HL-60 (cell line): ENCODE measurements around the gene SHROOM1.

Experiments used
- DNase-seq, 2 experiments: peaks; one replicate each; pipeline ENCODE4 v3.0.0-alpha.2; 2010 to 2020; ENCODE audit warnings: low read depth in 1 of 2, low spot score in 1 of 2
- H3K27ac ChIP-seq: fragments of 250-450 bp; sonication (Bioruptor Pico); replicated peaks from 2 replicates; pipeline ENCODE4 v1.5.1; 2020; ENCODE audit warnings: mild to moderate bottlenecking, moderate library complexity
- H3K27me3 ChIP-seq: fragments of 250-450 bp; sonication (Bioruptor Pico); 2 replicates; pipeline ENCODE4 v1.5.1; 2021; ENCODE audit warnings: mild to moderate bottlenecking, moderate library complexity; ENCODE audit not compliant: insufficient read depth, poor library complexity, severe bottlenecking
- H3K4me3 ChIP-seq: replicated peaks from 2 replicates; pipeline ENCODE4 v1.5.1; 2011; ENCODE audit warnings: mild to moderate bottlenecking, control low read depth, low read length; ENCODE audit not compliant: insufficient read depth
- GABPA ChIP-seq: IDR thresholded peaks from 2 replicates; pipeline ENCODE4 v1.6.1; 2012; ENCODE audit warnings: low read depth
- POLR2AphosphoS5 ChIP-seq: IDR thresholded peaks from 2 replicates; pipeline ENCODE4 v1.6.1; 2012; ENCODE audit warnings: low read depth
- SPI1 ChIP-seq: IDR thresholded peaks from 2 replicates; pipeline ENCODE4 v1.6.1; 2012; ENCODE audit warnings: low read depth, mild to moderate bottlenecking, borderline replicate concordance
- TF ChIP-seq, protein P1 (sequence below): IDR thresholded peaks from 2 replicates; pipeline ENCODE4 v1.6.1; 2012; ENCODE audit warnings: low read depth; ENCODE audit not compliant: insufficient replicate concordance
- TF ChIP-seq, protein P2 (sequence below): IDR thresholded peaks from one replicate; pipeline ENCODE4 v1.5.1; 2011; ENCODE audit warnings: low read length, control low read depth, inconsistent platforms; ENCODE audit not compliant: insufficient read depth

The SHROOM1 gene

DNA sequence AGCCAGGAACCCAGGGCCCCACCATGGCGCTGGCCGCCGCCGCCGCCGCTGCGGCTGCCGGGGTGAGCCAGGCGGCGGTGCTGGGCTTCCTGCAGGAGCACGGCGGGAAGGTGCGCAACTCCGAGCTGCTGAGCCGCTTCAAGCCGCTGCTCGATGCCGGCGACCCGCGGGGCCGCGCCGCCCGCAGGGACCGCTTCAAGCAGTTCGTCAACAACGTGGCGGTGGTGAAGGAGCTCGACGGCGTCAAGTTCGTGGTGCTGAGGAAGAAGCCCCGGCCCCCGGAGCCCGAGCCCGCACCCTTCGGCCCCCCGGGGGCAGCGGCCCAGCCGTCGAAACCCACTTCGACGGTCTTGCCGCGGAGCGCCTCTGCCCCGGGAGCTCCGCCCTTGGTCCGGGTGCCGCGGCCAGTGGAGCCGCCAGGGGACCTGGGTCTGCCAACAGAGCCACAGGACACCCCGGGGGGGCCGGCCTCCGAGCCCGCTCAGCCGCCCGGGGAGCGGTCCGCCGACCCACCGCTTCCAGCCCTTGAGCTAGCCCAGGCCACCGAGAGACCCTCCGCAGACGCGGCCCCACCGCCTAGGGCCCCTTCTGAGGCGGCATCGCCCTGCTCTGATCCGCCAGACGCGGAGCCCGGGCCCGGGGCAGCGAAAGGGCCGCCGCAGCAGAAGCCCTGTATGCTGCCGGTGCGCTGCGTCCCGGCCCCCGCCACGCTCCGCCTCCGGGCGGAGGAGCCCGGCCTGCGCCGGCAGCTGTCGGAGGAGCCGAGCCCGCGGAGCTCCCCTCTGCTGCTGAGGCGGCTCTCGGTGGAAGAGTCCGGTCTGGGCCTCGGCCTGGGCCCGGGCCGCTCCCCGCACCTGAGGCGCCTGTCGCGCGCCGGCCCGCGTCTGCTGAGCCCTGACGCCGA is 16.6 kb downstream of the SHROOM1 start:
- H3K27ac ChIP-seq, result no peak overlapping the region
- no peak for DNase-seq
- no peak overlapping the region; the same call in 1 of the 2 replicates for H3K4me3 ChIP-seq
- H3K27me3 ChIP-seq, result peaks cover 2% of the 10 kb centered on the region
- TF ChIP-seq SPI1 (no peak), POLR2AphosphoS5 (no peak), GABPA (no peak)
- TF ChIP-seq, protein P1, sequence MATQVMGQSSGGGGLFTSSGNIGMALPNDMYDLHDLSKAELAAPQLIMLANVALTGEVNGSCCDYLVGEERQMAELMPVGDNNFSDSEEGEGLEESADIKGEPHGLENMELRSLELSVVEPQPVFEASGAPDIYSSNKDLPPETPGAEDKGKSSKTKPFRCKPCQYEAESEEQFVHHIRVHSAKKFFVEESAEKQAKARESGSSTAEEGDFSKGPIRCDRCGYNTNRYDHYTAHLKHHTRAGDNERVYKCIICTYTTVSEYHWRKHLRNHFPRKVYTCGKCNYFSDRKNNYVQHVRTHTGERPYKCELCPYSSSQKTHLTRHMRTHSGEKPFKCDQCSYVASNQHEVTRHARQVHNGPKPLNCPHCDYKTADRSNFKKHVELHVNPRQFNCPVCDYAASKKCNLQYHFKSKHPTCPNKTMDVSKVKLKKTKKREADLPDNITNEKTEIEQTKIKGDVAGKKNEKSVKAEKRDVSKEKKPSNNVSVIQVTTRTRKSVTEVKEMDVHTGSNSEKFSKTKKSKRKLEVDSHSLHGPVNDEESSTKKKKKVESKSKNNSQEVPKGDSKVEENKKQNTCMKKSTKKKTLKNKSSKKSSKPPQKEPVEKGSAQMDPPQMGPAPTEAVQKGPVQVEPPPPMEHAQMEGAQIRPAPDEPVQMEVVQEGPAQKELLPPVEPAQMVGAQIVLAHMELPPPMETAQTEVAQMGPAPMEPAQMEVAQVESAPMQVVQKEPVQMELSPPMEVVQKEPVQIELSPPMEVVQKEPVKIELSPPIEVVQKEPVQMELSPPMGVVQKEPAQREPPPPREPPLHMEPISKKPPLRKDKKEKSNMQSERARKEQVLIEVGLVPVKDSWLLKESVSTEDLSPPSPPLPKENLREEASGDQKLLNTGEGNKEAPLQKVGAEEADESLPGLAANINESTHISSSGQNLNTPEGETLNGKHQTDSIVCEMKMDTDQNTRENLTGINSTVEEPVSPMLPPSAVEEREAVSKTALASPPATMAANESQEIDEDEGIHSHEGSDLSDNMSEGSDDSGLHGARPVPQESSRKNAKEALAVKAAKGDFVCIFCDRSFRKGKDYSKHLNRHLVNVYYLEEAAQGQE, result no peak
- TF ChIP-seq, protein P2, sequence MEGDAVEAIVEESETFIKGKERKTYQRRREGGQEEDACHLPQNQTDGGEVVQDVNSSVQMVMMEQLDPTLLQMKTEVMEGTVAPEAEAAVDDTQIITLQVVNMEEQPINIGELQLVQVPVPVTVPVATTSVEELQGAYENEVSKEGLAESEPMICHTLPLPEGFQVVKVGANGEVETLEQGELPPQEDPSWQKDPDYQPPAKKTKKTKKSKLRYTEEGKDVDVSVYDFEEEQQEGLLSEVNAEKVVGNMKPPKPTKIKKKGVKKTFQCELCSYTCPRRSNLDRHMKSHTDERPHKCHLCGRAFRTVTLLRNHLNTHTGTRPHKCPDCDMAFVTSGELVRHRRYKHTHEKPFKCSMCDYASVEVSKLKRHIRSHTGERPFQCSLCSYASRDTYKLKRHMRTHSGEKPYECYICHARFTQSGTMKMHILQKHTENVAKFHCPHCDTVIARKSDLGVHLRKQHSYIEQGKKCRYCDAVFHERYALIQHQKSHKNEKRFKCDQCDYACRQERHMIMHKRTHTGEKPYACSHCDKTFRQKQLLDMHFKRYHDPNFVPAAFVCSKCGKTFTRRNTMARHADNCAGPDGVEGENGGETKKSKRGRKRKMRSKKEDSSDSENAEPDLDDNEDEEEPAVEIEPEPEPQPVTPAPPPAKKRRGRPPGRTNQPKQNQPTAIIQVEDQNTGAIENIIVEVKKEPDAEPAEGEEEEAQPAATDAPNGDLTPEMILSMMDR, result no peak

- no peak for DNase-seq
- Histone ChIP-seq H3K27ac (no peak within 1 kb of the TSS), H3K4me3 (no peak within 1 kb of the TSS; the same call in 1 of the 2 replicates), H3K27me3 (peaks cover 2% of the 10 kb centered on the region)
- TF ChIP-seq, protein P2, result no peak
- TF ChIP-seq POLR2AphosphoS5, result no peak
- no peak for TF ChIP-seq SPI1
- TF ChIP-seq, protein P1, result no peak
- no peak for TF ChIP-seq GABPA
Observed at GRCh38 chr5:132812781-132813598, 17.5 kb downstream of the SHROOM1 start, which contains the start of gene SOWAHA. Gene SOWAHA (plus strand): TSS chr5:132813302. CDS start chr5:132813622, 320 bp downstream.

DNA sequence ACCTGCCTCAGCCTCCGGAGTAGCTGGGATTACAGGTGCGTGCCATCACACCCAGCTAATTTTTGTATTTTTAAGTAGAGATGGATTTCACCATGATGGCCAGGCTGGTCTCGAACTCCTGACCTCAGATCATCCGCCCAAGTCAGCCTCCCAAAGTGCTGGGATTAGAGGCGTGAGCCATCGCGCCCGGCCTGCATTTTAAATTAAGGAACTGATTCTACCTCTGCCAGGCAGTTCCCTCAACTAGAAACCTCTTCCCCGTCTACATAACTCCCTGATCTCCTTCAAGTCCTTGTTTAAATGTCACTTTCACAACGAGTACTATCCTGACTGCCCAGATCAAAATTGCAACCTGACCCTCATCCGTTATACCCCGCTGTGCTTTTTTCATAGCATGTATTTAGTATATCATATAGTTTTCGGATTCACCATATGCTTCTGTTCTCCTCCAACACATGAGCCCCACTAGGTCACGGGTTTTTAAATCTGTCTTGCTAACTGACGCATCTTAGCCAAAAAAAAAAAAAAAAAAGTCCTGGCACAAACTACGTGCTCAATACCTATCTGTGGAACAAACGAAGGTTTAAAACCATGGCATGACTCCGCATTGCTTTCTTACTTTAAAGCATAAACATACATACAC is 18.2 kb downstream of the SHROOM1 start:
- Histone ChIP-seq H3K27ac (no peak overlapping the region), H3K4me3 (no peak overlapping the region), H3K27me3 (peaks cover 2% of the 10 kb centered on the region)
- TF ChIP-seq GABPA (no peak), SPI1 (no peak), POLR2AphosphoS5 (no peak)
- TF ChIP-seq, protein P1, result no peak
- TF ChIP-seq, protein P2, result no peak
- DNase-seq, result no peak
